Pancreas (tissue), 10 donors: ENCODE measurements around the gene SCTR. TPM values are rescaled to one million over a fixed set of nuclear protein-coding genes. Genes with fewer than 3 reads are reported as not detected.

Experiments
- ATAC-seq, 4 donors: fragments of 200-7000 bp; cut with Tn5 transposase; one replicate each; pipeline versions ENCODE4 v1.8.0 to v1.9.1; 2020; ENCODE audit warnings: mild to moderate bottlenecking in 4 of 4, moderate library complexity in 4 of 4
- DNase-seq, 6 donors: peaks; one replicate each; pipeline ENCODE4 v3.0.0-alpha.2; 2020
- FAIRE-seq: peaks from 2 replicates; lab custom pipeline; 2012; peaks lifted over from hg19 to GRCh38; lab: Jason Lieb, UNC
- H3K27ac ChIP-seq, 4 donors: fragments of 200-600 bp; sonication (generic); 1 replicate in 3 of 4; 2 replicates in 1 of 4; pipeline versions ENCODE4 v1.5.0 to v1.8.0; 2020
- H3K27me3 ChIP-seq, 4 donors: fragments of 200-600 bp; one replicate each; pipeline ENCODE4 v1.8.0; 2021
- H3K36me3 ChIP-seq, 3 donors: fragments of 200-600 bp; sonication (generic) in 1 of 3; one replicate each; pipeline versions ENCODE4 v1.5.0 to v1.8.0; 2020 to 2021
- H3K4me1 ChIP-seq, 3 donors: fragments of 200-600 bp; one replicate each; pipeline ENCODE4 v1.8.0; 2021
- H3K4me3 ChIP-seq, 4 donors: fragments of 200-600 bp; sonication (generic) in 2 of 4; one replicate each; pipeline versions ENCODE4 v1.5.0 to v1.8.0; 2020 to 2021
- H3K9me3 ChIP-seq, 4 donors: fragments of 200-600 bp; one replicate each; pipeline ENCODE4 v1.8.0; 2021
- CTCF ChIP-seq, 4 donors: fragments of 200-600 bp; sonication (generic) in 3 of 4; IDR thresholded peaks; one replicate each; pipeline versions ENCODE4 v1.5.0 to v1.8.0; 2021; ENCODE audit warnings: antibody characterized with exemption in 4 of 4
- whole genome bisulfite sequencing, 2 donors: extraction: QIAGEN DNeasy Blood & Tissue Kit; methylation state at CpG; one replicate each; pipeline ENCODE4 v1.1.7; 2013; 5-methylcytosine and 5-hydroxymethylcytosine counted together
- intact Hi-C, 3 donors: fragments of 100-400 bp; cut with DNase I; formaldehyde crosslinking; loops; one replicate each; pipeline versions ENCODE4 v1.11.1 to v1.14.2; 2022
- polyA plus RNA-seq, 2 donors: library from polyadenylated mRNA; stranded (reverse); fragments of 200-250 nt; gene quantifications; one replicate each; pipeline ENCODE4 v1.2.3, GENCODE V29; 2013
- total RNA-seq, 6 donors: library from RNA; stranded (reverse); fragmentation: NEBNext Ultra II Directional in 4 of 6; extraction: Animal tissue kit (Norgen Biotek cat#: 25700) in 4 of 6; gene quantifications; one replicate each; pipeline versions ENCODE4 v1.2.1 to v1.2.4, GENCODE V29; 2021 to 2023
- donor health status: healthy with polysubstance abuse.
- donor health status: DM: no; HTN: no; CAD: no; lungs with moderate emphysema.
- donor health status: DM: no; HTN: no; CAD: no.
- donor health status: control.
- donor health status: control.
- donor health status: Bipolar disorder and iron deficiency.
- donor health status: DM: yes; HTN: yes; CAD: no.
- donor health status: DM: no; HTN: no; CAD: no.
- donor health status: DM: no; HTN: no; CAD: no.
- donor health status: DM: yes; HTN: yes; CAD: no.

SCTR gene
- total and polyA plus RNA-seq, 8 donors, result 31.9 to 1,263 (median 84.7) TPM

DNA sequence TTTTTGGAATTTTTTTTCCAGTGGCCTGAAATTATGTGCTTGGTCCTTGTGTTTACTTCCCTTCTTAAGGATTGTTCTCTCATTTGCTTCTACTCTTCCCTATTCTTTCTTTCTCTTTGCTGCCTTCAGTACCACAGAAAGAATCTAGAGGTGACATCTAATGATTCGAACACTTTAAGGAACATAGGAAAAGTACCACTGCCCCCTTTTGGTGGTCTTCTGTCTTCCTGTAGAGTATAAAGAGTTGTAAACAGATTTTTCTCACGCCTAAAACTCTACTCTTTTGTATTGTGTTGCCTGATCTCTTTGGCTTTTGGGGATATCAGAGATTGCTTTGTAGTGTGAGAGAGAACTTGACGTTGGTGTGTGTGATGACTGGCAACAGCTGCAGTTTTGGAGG is 7.0 kb upstream of the SCTR start:
- intact Hi-C loops, result no loop called here
- Histone ChIP-seq H3K9me3 (no peaks in the 10 kb centered on the region), H3K36me3 (no peaks in the 10 kb centered on the region), H3K4me3 (no peak overlapping the region), H3K27ac (no peak overlapping the region), H3K27me3 (no peaks in the 10 kb centered on the region), H3K4me1 (no peaks in the 10 kb centered on the region)
- ATAC-seq (no peak), FAIRE-seq (no peak), DNase-seq (no peak)
- no peak for TF ChIP-seq CTCF (IDR thresholded peaks at IDR 0.05)
- WGBS, 2 donors, result 61 to 67% methylated on average over 3 of the region's 3 CpGs

DNA sequence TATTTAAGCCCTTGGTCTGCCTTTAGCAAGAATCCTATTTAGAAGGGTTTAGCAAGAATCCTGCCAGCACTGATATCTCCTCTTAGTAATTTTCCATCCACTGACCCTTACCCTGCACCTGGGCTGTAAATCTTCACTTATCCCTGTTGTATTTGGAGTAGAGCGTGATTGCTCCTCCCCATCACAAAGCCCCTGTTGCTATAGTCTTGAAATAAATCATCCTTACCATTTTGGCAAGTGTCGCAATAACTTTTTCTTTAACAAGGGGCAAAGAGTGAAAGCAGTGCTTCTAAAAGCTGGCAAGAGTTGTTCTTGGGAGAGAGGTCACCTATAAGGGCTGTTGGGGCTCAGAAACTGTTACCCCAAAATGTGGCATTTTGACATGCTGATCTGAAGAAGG is 3.7 kb upstream of the SCTR start:
- Histone ChIP-seq H3K9me3 (no peaks in the 10 kb centered on the region), H3K4me1 (no peaks in the 10 kb centered on the region), H3K4me3 (no peak overlapping the region), H3K36me3 (no peaks in the 10 kb centered on the region), H3K27me3 (peaks cover 0 to 3% (median 0%) of the 10 kb centered on the region in 4 donors), H3K27ac (peak overlapping the region in 1 of 4 donors; percentile 22)
- WGBS, 2 donors, result 80 to 82% methylated on average over 2 of the region's 2 CpGs
- no peak for DNase-seq
- intact Hi-C loops, result no loop called here
- no peak for ATAC-seq
- no peak for TF ChIP-seq CTCF (IDR thresholded peaks at IDR 0.05)
- no peak for FAIRE-seq

DNA sequence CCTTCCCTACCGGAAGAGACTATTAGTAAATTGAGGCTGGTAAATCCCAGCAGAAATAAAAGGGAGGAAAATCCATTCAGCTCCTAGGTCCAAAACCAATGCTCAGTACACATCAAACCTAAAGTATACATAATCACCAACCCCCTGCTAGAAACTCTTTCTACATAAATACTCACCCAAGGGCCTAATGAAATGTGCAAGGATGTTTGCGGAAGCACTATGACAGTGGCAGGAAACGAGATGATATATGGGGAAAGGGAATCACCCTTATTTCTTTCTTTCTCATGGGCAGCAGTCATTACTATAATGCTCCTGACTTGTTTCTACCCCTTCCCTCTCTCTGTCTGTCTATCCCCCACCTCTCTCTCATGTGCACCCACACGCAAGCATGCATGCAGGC is 1.3 kb upstream of the SCTR start:
- ATAC-seq (peak in 1 of 4 donors; percentile 11), DNase-seq (no peak), FAIRE-seq (no peak)
- intact Hi-C loops, result no loop called here
- Histone ChIP-seq H3K27ac (peak overlapping the region; percentile 35 to 88 (median 79)), H3K36me3 (no peaks in the 10 kb centered on the region), H3K4me3 (peak overlapping the region in 2 of 4 donors; percentile 48 to 57), H3K9me3 (no peaks in the 10 kb centered on the region), H3K27me3 (peaks cover 0 to 4% (median 0%) of the 10 kb centered on the region in 4 donors), H3K4me1 (no peaks in the 10 kb centered on the region)
- WGBS, 2 donors, result 62 to 66% methylated on average over 4 of the region's 4 CpGs
- no peak for TF ChIP-seq CTCF (IDR thresholded peaks at IDR 0.05)

- Histone ChIP-seq H3K9me3 (no peaks in the 10 kb centered on the region), H3K27ac (peak overlapping the region; percentile 67 to 88 (median 79)), H3K4me1 (no peaks in the 10 kb centered on the region), H3K36me3 (no peaks in the 10 kb centered on the region), H3K4me3 (peak overlapping the region; percentile 31 to 57 (median 40)), H3K27me3 (peaks cover 0 to 4% (median 0%) of the 10 kb centered on the region in 4 donors)
- ATAC-seq (peak in 2 of 4 donors; percentile 21 to 30), FAIRE-seq (no peak), DNase-seq (no peak)
- intact Hi-C loops, result loop anchor here in 1 of 3 donors (5.0 kb wide), 1 partner anchor 134 kb away; no protein-coding TSS in a partner anchor
- no peak for TF ChIP-seq CTCF (IDR thresholded peaks at IDR 0.05)
- WGBS, 2 donors, result 4 to 5% methylated on average over 21 of the region's 21 CpGs
These were observed 816 bp downstream of the SCTR start for GRCh38 chr2:119523383-119523951.

- ATAC-seq (peak; percentile 28 to 53 (median 43)), FAIRE-seq (no peak), DNase-seq (peak in 2 of 6 donors; percentile 31 to 49)
- intact Hi-C loops, result loop anchor here in 1 of 3 donors (5.0 kb wide), 1 partner anchor 135 kb away; no protein-coding TSS in a partner anchor
- Histone ChIP-seq H3K9me3 (no peaks in the 10 kb centered on the region), H3K27me3 (peaks cover 0 to 4% (median 0%) of the 10 kb centered on the region in 4 donors), H3K36me3 (no peaks in the 10 kb centered on the region), H3K4me3 (peak overlapping the region; percentile 31 to 57 (median 40)), H3K4me1 (no peaks in the 10 kb centered on the region), H3K27ac (peak overlapping the region; percentile 67 to 88 (median 79))
- TF ChIP-seq CTCF (IDR thresholded peaks at IDR 0.05), result no peak
- WGBS, 2 donors, result 23 to 28% methylated on average over 6 of the region's 6 CpGs
These were observed 1.6 kb downstream of the SCTR start for GRCh38 chr2:119522671-119523070.
